Left ventricle myocardium inferior (tissue), 1 donor: ENCODE results near the gene KCNA10. TPM values are rescaled to one million over a fixed set of nuclear protein-coding genes. Genes with fewer than 3 reads are reported as not detected.

ENCODE experiments used
- DNase-seq: peaks from one replicate; pipeline ENCODE4 v3.0.0-alpha.2; 2020
- H3K27ac ChIP-seq: fragments of 200-600 bp; replicated peaks from 2 replicates; pipeline ENCODE4 v1.8.0; 2021
- H3K27me3 ChIP-seq: fragments of 200-600 bp; 2 replicates; pipeline ENCODE4 v1.8.0; 2021; ENCODE audit warnings: low read depth
- H3K36me3 ChIP-seq: fragments of 200-600 bp; 2 replicates; pipeline ENCODE4 v1.8.0; 2021
- H3K4me1 ChIP-seq: fragments of 200-600 bp; 2 replicates; pipeline ENCODE4 v1.8.0; 2021
- H3K4me3 ChIP-seq: fragments of 200-600 bp; 2 replicates; pipeline ENCODE4 v1.8.0; 2021; ENCODE audit warnings: mild to moderate bottlenecking, moderate library complexity
- H3K9me3 ChIP-seq: fragments of 200-600 bp; replicated peaks from 2 replicates; pipeline ENCODE4 v1.8.0; 2021
- CTCF ChIP-seq: fragments of 200-600 bp; IDR thresholded peaks from 2 replicates; pipeline ENCODE4 v1.8.0; 2021; ENCODE audit warnings: antibody characterized with exemption, mild to moderate bottlenecking, borderline replicate concordance
- intact Hi-C: fragments of 100-400 bp; cut with micrococcal nuclease; formaldehyde crosslinking; loops from one replicate; pipeline ENCODE4 v1.11.0; 2022
- total RNA-seq: library from RNA; stranded (reverse); fragmentation: NEBNext Ultra II Directional; extraction: Animal tissue kit (Norgen Biotek cat#: 25700); gene quantifications from one replicate; pipeline ENCODE4 v1.2.1, GENCODE V29; 2021
- donor health status: DM: no; HTN: yes; CAD: no; lungs with severe emphysema.

KCNA10 gene
- total RNA-seq, 1 donor from 2014 or later = not detected

- no peak for DNase-seq
- H3K9me3 ChIP-seq = no peaks in the 10 kb centered on the region
- H3K4me3 ChIP-seq = no peak overlapping the region
- intact Hi-C loops = no loop called here
- peaks cover 43% of the 10 kb centered on the region for H3K27me3 ChIP-seq
- no peak overlapping the region for H3K27ac ChIP-seq
- H3K36me3 ChIP-seq = no peaks in the 10 kb centered on the region
- TF ChIP-seq CTCF = no peak
- no peaks in the 10 kb centered on the region for H3K4me1 ChIP-seq
Observed at GRCh38 chr1:110544753-110545152, 25.8 kb upstream of the KCNA10 start.

GRCh38 chr1:110542725-110543124, 23.8 kb upstream of the KCNA10 start:
- Histone ChIP-seq H3K4me1 (no peaks in the 10 kb centered on the region), H3K4me3 (no peak overlapping the region), H3K9me3 (no peaks in the 10 kb centered on the region), H3K36me3 (no peaks in the 10 kb centered on the region), H3K27me3 (peaks cover 61% of the 10 kb centered on the region), H3K27ac (no peak overlapping the region)
- no peak for TF ChIP-seq CTCF
- DNase-seq = no peak
- intact Hi-C loops = no loop called here

- intact Hi-C loops = no loop called here
- DNase-seq = no peak
Observed at GRCh38 chr1:110541906-110542395, 23.0 kb upstream of the KCNA10 start.

GRCh38 chr1:110540891-110541685, 22.1 kb upstream of the KCNA10 start:
- no peak for TF ChIP-seq CTCF
- Histone ChIP-seq H3K27ac (no peak overlapping the region), H3K4me3 (no peak overlapping the region), H3K9me3 (no peaks in the 10 kb centered on the region), H3K36me3 (no peaks in the 10 kb centered on the region), H3K27me3 (peaks cover 55% of the 10 kb centered on the region), H3K4me1 (no peaks in the 10 kb centered on the region)
- no peak for DNase-seq
- intact Hi-C loops = no loop called here

More at GRCh38 chr1:110541906-110542395, 23.0 kb upstream of the KCNA10 start:
- no peak for TF ChIP-seq CTCF
- no peak overlapping the region for H3K27ac ChIP-seq
- H3K4me3 ChIP-seq = no peak overlapping the region
- H3K27me3 ChIP-seq = peaks cover 61% of the 10 kb centered on the region
- H3K36me3 ChIP-seq = no peaks in the 10 kb centered on the region
- H3K9me3 ChIP-seq = no peaks in the 10 kb centered on the region
- H3K4me1 ChIP-seq = no peaks in the 10 kb centered on the region

- Histone ChIP-seq H3K4me1 (no peaks in the 10 kb centered on the region), H3K36me3 (no peaks in the 10 kb centered on the region), H3K27me3 (peaks cover 48% of the 10 kb centered on the region), H3K9me3 (no peaks in the 10 kb centered on the region), H3K27ac (no peak overlapping the region), H3K4me3 (no peak overlapping the region)
- no peak for TF ChIP-seq CTCF
- intact Hi-C loops = no loop called here
- no peak for DNase-seq
Observed at GRCh38 chr1:110538921-110539320, 19.9 kb upstream of the KCNA10 start.
